Neuronal stem cell (in vitro differentiated cells): ENCODE measurements around the gene GNG12.

Source experiments
- DNase-seq: peaks from one replicate; pipeline ENCODE4 v3.0.0-alpha.2; 2013; ENCODE audit warnings: low spot score
- H2AFZ ChIP-seq: one replicate; pipeline ENCODE4 v1.6.1; 2013; ENCODE audit warnings: mild to moderate bottlenecking, low read length, inconsistent platforms
- H2AK5ac ChIP-seq: 2 replicates; pipeline ENCODE4 v1.6.1; 2013; ENCODE audit warnings: low read depth, mild to moderate bottlenecking, inconsistent platforms, low read length, moderate library complexity, mixed read lengths
- H2BK120ac ChIP-seq: 2 replicates; pipeline ENCODE4 v1.6.1; 2013; ENCODE audit warnings: low read depth, mild to moderate bottlenecking, inconsistent platforms, low read length, moderate library complexity, mixed read lengths
- H2BK12ac ChIP-seq: one replicate; pipeline ENCODE4 v1.6.1; 2013; ENCODE audit warnings: low read length, inconsistent platforms
- H2BK15ac ChIP-seq: 2 replicates; pipeline ENCODE4 v1.6.1; 2013; ENCODE audit warnings: mild to moderate bottlenecking, low read length, inconsistent platforms, mixed read lengths
- H2BK5ac ChIP-seq: one replicate; pipeline ENCODE4 v1.6.1; 2013; ENCODE audit warnings: inconsistent platforms, mild to moderate bottlenecking, low read length, moderate library complexity
- H3K14ac ChIP-seq: one replicate; pipeline ENCODE4 v1.6.1; 2013; ENCODE audit warnings: low read length, inconsistent platforms
- H3K18ac ChIP-seq: 2 replicates; pipeline ENCODE4 v1.6.1; 2013; ENCODE audit warnings: low read length, inconsistent platforms
- H3K23ac ChIP-seq: 2 replicates; pipeline ENCODE4 v1.6.1; 2013; ENCODE audit warnings: low read depth, mild to moderate bottlenecking, mixed read lengths, low read length, inconsistent platforms; ENCODE audit not compliant: poor library complexity
- H3K27ac ChIP-seq: replicated peaks from 3 replicates; pipeline ENCODE4 v1.5.1; 2013; ENCODE audit warnings: low read length, inconsistent platforms
- H3K27me3 ChIP-seq, 3 experiments: 2 replicates each; pipeline ENCODE4 v1.6.1; 2013; ENCODE audit warnings: low read length in 3 of 3, mild to moderate bottlenecking in 2 of 3, inconsistent platforms in 1 of 3, low read depth in 1 of 3, mixed read lengths in 1 of 3, moderate library complexity in 1 of 3; ENCODE audit not compliant: control insufficient read depth in 3 of 3, insufficient read depth in 3 of 3
- H3K36me3 ChIP-seq, 2 donors: replicated peaks in 1 of 2; 2 replicates each; pipeline ENCODE4 v1.6.1; 2013; ENCODE audit warnings: low read length in 2 of 2; ENCODE audit not compliant: control insufficient read depth in 2 of 2, insufficient read depth in 2 of 2
- H3K4ac ChIP-seq: 2 replicates; pipeline ENCODE4 v1.6.1; 2013; ENCODE audit warnings: inconsistent platforms, mild to moderate bottlenecking, low read length, moderate library complexity
- H3K4me1 ChIP-seq, 2 donors: 1 replicate in 1 of 2; 2 replicates in 1 of 2; pipeline ENCODE4 v1.6.1; 2013; ENCODE audit warnings: low read length in 2 of 2, low read depth in 1 of 2; ENCODE audit not compliant: control insufficient read depth in 2 of 2, insufficient read depth in 1 of 2
- H3K4me2 ChIP-seq: one replicate; pipeline ENCODE4 v1.6.1; 2013; ENCODE audit warnings: mild to moderate bottlenecking, low read length, inconsistent platforms; ENCODE audit not compliant: insufficient read depth, poor library complexity, severe bottlenecking
- H3K4me3 ChIP-seq, 2 donors: 2 replicates each; pipeline ENCODE4 v1.5.1; 2013; ENCODE audit warnings: low read length in 2 of 2, mild to moderate bottlenecking in 2 of 2, inconsistent platforms in 1 of 2, moderate library complexity in 1 of 2
- H3K79me1 ChIP-seq: one replicate; pipeline ENCODE4 v1.6.1; 2013; ENCODE audit warnings: low read depth, mild to moderate bottlenecking, inconsistent platforms, low read length, moderate library complexity
- H3K9ac ChIP-seq: one replicate; pipeline ENCODE4 v1.6.1; 2013; ENCODE audit warnings: mild to moderate bottlenecking, low read depth, low read length, inconsistent platforms; ENCODE audit not compliant: poor library complexity
- H3K9me3 ChIP-seq, 2 donors: replicated peaks in 1 of 2; 2 replicates each; pipeline versions ENCODE3 to v1.6.1; 2013; ENCODE audit warnings: low read length in 2 of 2, mild to moderate bottlenecking in 2 of 2, inconsistent platforms in 1 of 2, low read depth in 1 of 2, mixed read lengths in 1 of 2, moderate library complexity in 1 of 2; ENCODE audit not compliant: control insufficient read depth in 2 of 2, insufficient read depth in 1 of 2
- H4K8ac ChIP-seq: one replicate; pipeline ENCODE4 v1.6.1; 2013; ENCODE audit warnings: low read depth, mild to moderate bottlenecking, inconsistent platforms, low read length, moderate library complexity
- H4K91ac ChIP-seq: one replicate; pipeline ENCODE4 v1.6.1; 2013; ENCODE audit warnings: low read length, low read depth, mild to moderate bottlenecking, inconsistent platforms; ENCODE audit not compliant: poor library complexity
- WGBS, 2 donors: extraction: QIAGEN DNeasy Blood & Tissue Kit; methylation state at CpG; one replicate each; pipeline ENCODE4 v1.1.7; 2013; ENCODE audit warnings: missing lambda C conversion rate in 2 of 2, mixed read lengths in 1 of 2; ENCODE audit not compliant: insufficient read length in 2 of 2, insufficient replicate concordance in 1 of 2; ENCODE audit errors: extremely low coverage in 2 of 2; 5-methylcytosine and 5-hydroxymethylcytosine counted together

The GNG12 gene

DNA sequence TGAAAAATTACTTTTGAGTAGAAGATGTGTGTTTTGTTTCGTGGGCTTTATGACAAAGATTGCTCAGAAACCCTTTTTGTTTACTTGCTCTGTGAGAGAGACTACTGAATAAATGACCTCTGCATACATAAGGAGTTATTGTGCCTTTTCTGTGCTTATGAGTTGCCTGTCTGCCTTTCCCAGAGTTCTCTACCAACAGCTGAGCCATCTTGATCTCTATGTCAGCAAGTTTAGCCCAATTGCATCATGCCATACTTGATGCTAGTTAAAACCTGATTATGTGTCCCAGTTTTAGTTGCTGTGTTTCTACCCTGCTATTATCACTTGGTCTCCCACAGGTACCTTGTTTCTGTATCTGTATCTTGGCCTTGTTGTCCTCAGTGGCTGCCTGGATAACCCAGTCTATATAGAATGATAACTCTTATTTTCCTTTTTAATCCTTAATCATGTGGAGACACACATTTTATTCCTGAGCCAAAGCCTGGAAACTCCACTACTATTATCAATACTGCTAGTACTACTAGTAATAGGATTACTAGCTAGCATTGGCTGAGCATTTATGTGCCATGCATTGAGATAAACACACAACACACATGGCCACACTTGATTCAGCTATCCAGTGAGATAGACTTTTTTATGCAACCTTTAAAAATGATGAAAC lies 28.7 kb upstream of the GNG12 start:
- DNase-seq, result no peak
- no CpG with 5 or more reads among the region's 1 CpG for WGBS, 2 donors
- H3K4me1 ChIP-seq, result no peaks in the 10 kb centered on the region
- no peaks in the 10 kb centered on the region for H3K36me3 ChIP-seq
- H3K9me3 ChIP-seq, result no peaks in the 10 kb centered on the region
- H2BK120ac ChIP-seq, result no peak overlapping the region
- no peaks in the 10 kb centered on the region for H3K27me3 ChIP-seq
- no peak overlapping the region for H3K18ac ChIP-seq
- no peak overlapping the region for H4K91ac ChIP-seq
- no peak overlapping the region for H3K4me3 ChIP-seq
- H2BK5ac ChIP-seq, result no peak overlapping the region
- H2AK5ac ChIP-seq, result no peak overlapping the region
- no peak overlapping the region for H3K14ac ChIP-seq
- H3K27ac ChIP-seq, result no peak overlapping the region
- H2AFZ ChIP-seq, result no peak overlapping the region
- H3K9ac ChIP-seq, result no peak overlapping the region
- no peak overlapping the region for H2BK12ac ChIP-seq
- no peak overlapping the region for H4K8ac ChIP-seq
- H2BK15ac ChIP-seq, result no peak overlapping the region
- H3K79me1 ChIP-seq, result no peaks in the 10 kb centered on the region
- no peak overlapping the region for H3K23ac ChIP-seq
- H3K4me2 ChIP-seq, result no peak overlapping the region
- no peak overlapping the region for H3K4ac ChIP-seq

DNA sequence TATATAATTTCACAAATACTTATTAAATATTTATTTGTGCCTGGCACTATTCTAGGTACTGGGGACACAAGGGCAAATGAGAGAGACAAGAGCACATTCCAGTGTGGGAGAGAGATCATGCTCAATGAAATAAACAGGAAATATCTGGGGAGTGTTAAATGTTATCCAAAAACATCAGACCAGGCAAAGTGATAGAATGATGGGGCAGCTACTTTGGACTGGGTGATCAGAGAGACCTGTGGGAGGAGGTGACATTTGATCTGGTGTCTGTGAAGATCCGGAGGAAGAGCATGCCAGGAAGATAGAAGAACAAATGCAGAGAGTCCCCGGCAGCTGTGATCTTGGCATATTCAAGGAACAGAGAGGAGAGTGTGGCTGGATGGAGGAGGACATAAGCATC lies 27.5 kb upstream of the GNG12 start:
- Histone ChIP-seq H2BK120ac (no peak overlapping the region), H2BK15ac (no peak overlapping the region), H3K27me3 (no peaks in the 10 kb centered on the region), H2AK5ac (no peak overlapping the region), H3K4me1 (peaks cover 0 to 8% of the 10 kb centered on the region in 2 donors), H4K8ac (no peak overlapping the region), H3K27ac (no peak overlapping the region), H3K36me3 (no peaks in the 10 kb centered on the region), H2BK12ac (no peak overlapping the region), H3K79me1 (no peaks in the 10 kb centered on the region), H3K23ac (no peak overlapping the region), H2AFZ (no peak overlapping the region), H3K9ac (no peak overlapping the region), H2BK5ac (no peak overlapping the region), H3K4me2 (no peak overlapping the region), H3K9me3 (no peaks in the 10 kb centered on the region), H3K14ac (no peak overlapping the region), H3K4me3 (no peak overlapping the region), H3K18ac (no peak overlapping the region), H4K91ac (no peak overlapping the region), H3K4ac (no peak overlapping the region)
- DNase-seq, result no peak
- no CpG with 5 or more reads among the region's 2 CpGs for WGBS, 2 donors

DNA sequence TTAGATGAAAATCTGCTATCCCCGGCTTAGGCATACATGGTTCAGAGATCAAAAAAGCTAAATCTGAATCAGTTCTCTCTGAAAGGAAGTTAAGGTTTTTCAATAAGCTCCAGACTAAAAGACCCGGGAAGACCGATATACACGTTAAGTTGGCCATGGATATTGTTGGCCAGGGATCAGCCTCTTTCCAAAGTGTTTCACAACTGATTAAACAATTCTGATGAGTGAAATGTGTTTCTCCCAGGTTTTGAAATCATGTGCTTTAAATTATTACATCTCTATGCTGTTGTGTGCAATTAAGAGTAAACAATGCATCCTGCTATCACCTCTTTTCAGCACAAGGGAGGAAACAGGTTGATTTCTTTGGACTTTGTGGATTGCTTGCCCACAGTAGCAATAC lies 23.7 kb upstream of the GNG12 start:
- no CpG with 5 or more reads among the region's 4 CpGs for WGBS, 2 donors
- no peak overlapping the region for H2AK5ac ChIP-seq

DNA sequence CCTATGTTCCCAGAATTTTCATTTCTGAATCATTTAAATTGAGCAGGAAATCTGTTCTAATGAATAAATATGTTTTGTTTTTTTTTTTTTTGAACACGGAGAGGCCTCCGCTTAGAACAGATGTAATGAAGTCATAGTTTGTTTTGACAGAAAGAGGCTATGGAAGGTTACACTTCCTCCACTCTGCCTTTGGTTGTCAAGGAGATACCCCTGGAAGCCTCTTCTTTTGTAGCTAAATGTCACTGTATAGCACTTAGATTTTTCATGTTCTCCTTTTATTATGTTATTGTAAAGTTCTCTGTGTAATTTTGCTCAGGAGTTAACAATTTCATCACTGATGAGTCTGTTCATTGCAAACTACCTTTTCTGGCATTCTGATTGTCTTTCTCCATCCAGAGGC lies 22.7 kb upstream of the GNG12 start:
- H3K4me2 ChIP-seq, result no peak overlapping the region
- H3K4me1 ChIP-seq, result peaks cover 0 to 23% of the 10 kb centered on the region in 2 donors
- no peak overlapping the region for H4K91ac ChIP-seq
- H3K9me3 ChIP-seq, result no peaks in the 10 kb centered on the region
- WGBS, 2 donors, result no CpG with 5 or more reads among the region's 2 CpGs
- H3K4me3 ChIP-seq, result no peak overlapping the region
- H3K27ac ChIP-seq, result no peak overlapping the region
- no peak overlapping the region for H3K23ac ChIP-seq
- no peaks in the 10 kb centered on the region for H3K79me1 ChIP-seq
- H3K4ac ChIP-seq, result no peak overlapping the region
- H3K14ac ChIP-seq, result no peak overlapping the region
- DNase-seq, result no peak
- no peak overlapping the region for H3K9ac ChIP-seq
- no peaks in the 10 kb centered on the region for H3K27me3 ChIP-seq
- H2BK15ac ChIP-seq, result no peak overlapping the region
- no peak overlapping the region for H4K8ac ChIP-seq
- H2BK5ac ChIP-seq, result no peak overlapping the region
- no peaks in the 10 kb centered on the region for H3K36me3 ChIP-seq
- H2AFZ ChIP-seq, result no peak overlapping the region
- H3K18ac ChIP-seq, result no peak overlapping the region
- H2AK5ac ChIP-seq, result no peak overlapping the region
- H2BK12ac ChIP-seq, result no peak overlapping the region
- H2BK120ac ChIP-seq, result no peak overlapping the region

More for the DNA sequence above, 23.7 kb upstream of the GNG12 start:
- Histone ChIP-seq H4K91ac (no peak overlapping the region), H3K36me3 (no peaks in the 10 kb centered on the region), H2BK12ac (no peak overlapping the region), H2AFZ (no peak overlapping the region), H2BK5ac (no peak overlapping the region), H3K9me3 (no peaks in the 10 kb centered on the region), H3K4me3 (no peak overlapping the region), H3K9ac (no peak overlapping the region), H3K4me2 (no peak overlapping the region), H2BK120ac (no peak overlapping the region), H3K23ac (no peak overlapping the region), H3K14ac (no peak overlapping the region), H4K8ac (no peak overlapping the region), H3K79me1 (no peaks in the 10 kb centered on the region), H3K27ac (no peak overlapping the region), H2BK15ac (no peak overlapping the region), H3K18ac (no peak overlapping the region), H3K4me1 (peaks cover 0 to 23% of the 10 kb centered on the region in 2 donors), H3K27me3 (no peaks in the 10 kb centered on the region), H3K4ac (no peak overlapping the region)
- no peak for DNase-seq
